Stimulated activated CD4-positive, alpha-beta T cell treated with anti-CD3 and anti-CD28 coated beads, TNF-alpha, amount 100 ng/mL, for 4 hours (primary cell): Measurements from ENCODE around the gene TCF4.

ENCODE experiments used
- DNase-seq, 3 experiments: peaks; one replicate each; pipeline ENCODE4 v3.0.0-alpha.2; 2020; ENCODE audit warnings: low read depth in 3 of 3

The TCF4 gene

GRCh38 chr18:55261253-55261652 is 326.7 kb downstream of the TCF4 start:
- no peak for DNase-seq

- no peak for DNase-seq
Observed at GRCh38 chr18:55258088-55258487, 329.9 kb downstream of the TCF4 start.

GRCh38 chr18:55256929-55257289 is 331.1 kb downstream of the TCF4 start:
- DNase-seq: no peak

GRCh38 chr18:55256226-55256928 is 331.6 kb downstream of the TCF4 start:
- DNase-seq: no peak

GRCh38 chr18:55253814-55254213 is 334.2 kb downstream of the TCF4 start:
- no peak for DNase-seq

- no peak for DNase-seq
Observed at GRCh38 chr18:55252901-55253300, 335.1 kb downstream of the TCF4 start.

GRCh38 chr18:55252053-55252675 is 335.8 kb downstream of the TCF4 start:
- no peak for DNase-seq

- no peak for DNase-seq
Observed at GRCh38 chr18:55251254-55251971, 336.6 kb downstream of the TCF4 start.

GRCh38 chr18:55250768-55251173 is 337.2 kb downstream of the TCF4 start:
- no peak for DNase-seq

GRCh38 chr18:55249550-55249949 is 338.4 kb downstream of the TCF4 start:
- DNase-seq: no peak

- DNase-seq: no peak
Observed at GRCh38 chr18:55248495-55248894, 339.5 kb downstream of the TCF4 start.

- DNase-seq: no peak
Observed at GRCh38 chr18:55247032-55247431, 341.0 kb downstream of the TCF4 start.

- DNase-seq: no peak
Observed at GRCh38 chr18:55246278-55246677, 341.7 kb downstream of the TCF4 start.

GRCh38 chr18:55245211-55245614 is 342.8 kb downstream of the TCF4 start:
- no peak for DNase-seq

- DNase-seq: no peak
Observed at GRCh38 chr18:55244546-55244945, 343.4 kb downstream of the TCF4 start.

- no peak for DNase-seq
Observed at GRCh38 chr18:55243857-55244256, 344.1 kb downstream of the TCF4 start.

- DNase-seq: no peak
Observed at GRCh38 chr18:55243255-55243654, 344.7 kb downstream of the TCF4 start.

- DNase-seq: no peak
Observed at GRCh38 chr18:55240978-55241377, 347.0 kb downstream of the TCF4 start.

GRCh38 chr18:55239740-55240139 is 348.3 kb downstream of the TCF4 start:
- DNase-seq: no peak

GRCh38 chr18:55237660-55238059 is 350.3 kb downstream of the TCF4 start:
- DNase-seq: no peak

GRCh38 chr18:55236150-55236931 is 351.7 kb downstream of the TCF4 start:
- no peak for DNase-seq

GRCh38 chr18:55235094-55235461 is 352.9 kb downstream of the TCF4 start:
- no peak for DNase-seq
